GM19351 (cell line): ENCODE measurements around the gene WIPF2.

Source experiments
- ATAC-seq: cut with Tn5 transposase; IDR thresholded peaks from one replicate; pipeline ENCODE4 v1.9.1; 2021; ENCODE audit warnings: mild to moderate bottlenecking, moderate library complexity; ENCODE audit not compliant: unreplicated experiment

Gene WIPF2, protein sequence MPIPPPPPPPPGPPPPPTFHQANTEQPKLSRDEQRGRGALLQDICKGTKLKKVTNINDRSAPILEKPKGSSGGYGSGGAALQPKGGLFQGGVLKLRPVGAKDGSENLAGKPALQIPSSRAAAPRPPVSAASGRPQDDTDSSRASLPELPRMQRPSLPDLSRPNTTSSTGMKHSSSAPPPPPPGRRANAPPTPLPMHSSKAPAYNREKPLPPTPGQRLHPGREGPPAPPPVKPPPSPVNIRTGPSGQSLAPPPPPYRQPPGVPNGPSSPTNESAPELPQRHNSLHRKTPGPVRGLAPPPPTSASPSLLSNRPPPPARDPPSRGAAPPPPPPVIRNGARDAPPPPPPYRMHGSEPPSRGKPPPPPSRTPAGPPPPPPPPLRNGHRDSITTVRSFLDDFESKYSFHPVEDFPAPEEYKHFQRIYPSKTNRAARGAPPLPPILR

DNA sequence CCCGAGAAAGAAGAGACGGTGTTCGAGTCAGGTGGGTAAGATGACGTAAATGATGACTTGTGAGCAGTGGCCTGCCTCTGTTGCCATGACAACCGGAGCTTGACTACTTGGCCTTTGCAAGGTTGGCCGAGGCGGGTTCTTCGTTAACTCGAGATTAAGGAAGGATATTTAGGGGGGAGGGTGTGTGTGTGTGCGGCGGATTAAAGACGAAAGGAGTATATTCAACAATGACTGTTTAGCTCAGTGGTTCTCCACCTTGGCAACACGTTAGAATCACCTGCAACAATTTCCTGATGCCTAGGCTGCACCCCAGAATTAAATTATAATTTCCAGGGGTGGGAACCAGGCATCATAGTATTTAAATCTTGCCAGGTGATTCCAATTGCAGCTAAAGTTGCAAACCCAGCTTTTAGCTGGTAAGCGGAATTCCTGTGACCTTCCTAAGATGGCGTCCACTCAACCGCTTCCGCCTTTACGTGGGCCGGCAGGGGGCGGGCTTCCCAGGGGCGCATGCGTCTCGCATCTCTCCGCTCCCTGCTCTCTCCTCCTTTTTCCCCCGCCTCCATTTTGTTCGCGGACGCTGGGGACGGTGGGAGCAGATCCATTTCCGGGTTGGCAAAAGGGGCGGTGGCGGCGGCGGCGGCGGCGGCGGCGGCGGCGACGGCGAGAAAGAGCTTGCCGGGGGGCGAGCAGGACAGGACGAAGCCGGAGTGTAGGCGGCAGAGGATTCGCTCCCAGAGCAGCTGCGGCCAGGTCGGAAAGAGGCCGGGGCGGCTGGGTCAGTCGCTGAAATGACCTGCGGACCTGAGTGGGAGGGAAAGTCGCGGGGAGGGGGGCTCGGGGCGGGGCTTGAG is at the start of gene WIPF2:
WIPF2 (plus strand) TSS at position 565 of the 854 bp plus-strand sequence. CDS start 37,156 bp downstream, outside the sequence.
- peak; percentile 86 for ATAC-seq

DNA sequence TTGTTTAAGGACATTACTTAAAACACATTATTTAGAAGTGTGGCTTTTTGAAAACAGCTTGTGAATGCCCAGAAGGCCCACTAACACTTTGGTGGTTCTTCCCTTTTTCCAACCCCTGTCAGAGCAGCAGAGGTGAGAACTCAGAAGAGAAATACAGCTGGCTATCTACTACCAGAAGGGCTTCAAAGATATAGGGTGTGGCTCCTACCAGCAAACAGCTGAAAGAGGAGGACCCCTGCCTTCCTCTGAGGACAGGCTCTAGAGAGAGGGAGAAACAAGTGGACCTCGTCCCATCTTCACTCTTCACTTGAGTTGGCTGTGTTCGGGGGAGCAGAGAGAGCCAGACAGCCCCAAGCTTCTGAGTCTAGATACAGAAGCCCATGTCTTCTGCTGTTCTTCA is 48.8 kb upstream of the WIPF2 start:
- no peak for ATAC-seq

DNA sequence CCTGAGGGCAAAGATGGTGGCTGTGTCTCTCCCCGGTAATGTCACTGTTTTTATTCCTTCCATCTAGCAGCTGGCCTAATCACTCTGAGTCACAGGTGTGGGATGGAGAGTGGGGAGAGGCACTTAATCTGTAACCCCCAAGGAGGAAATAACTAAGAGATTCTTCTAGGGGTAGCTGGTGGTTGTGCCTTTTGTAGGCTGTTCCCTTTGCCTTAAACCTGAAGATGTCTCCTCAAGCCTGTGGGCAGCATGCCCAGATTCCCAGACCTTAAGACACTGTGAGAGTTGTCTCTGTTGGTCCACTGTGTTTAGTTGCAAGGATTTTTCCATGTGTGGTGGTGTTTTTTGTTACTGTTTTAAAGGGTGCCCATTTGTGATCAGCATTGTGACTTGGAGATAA is 47.4 kb upstream of the WIPF2 start:
- no peak for ATAC-seq

DNA sequence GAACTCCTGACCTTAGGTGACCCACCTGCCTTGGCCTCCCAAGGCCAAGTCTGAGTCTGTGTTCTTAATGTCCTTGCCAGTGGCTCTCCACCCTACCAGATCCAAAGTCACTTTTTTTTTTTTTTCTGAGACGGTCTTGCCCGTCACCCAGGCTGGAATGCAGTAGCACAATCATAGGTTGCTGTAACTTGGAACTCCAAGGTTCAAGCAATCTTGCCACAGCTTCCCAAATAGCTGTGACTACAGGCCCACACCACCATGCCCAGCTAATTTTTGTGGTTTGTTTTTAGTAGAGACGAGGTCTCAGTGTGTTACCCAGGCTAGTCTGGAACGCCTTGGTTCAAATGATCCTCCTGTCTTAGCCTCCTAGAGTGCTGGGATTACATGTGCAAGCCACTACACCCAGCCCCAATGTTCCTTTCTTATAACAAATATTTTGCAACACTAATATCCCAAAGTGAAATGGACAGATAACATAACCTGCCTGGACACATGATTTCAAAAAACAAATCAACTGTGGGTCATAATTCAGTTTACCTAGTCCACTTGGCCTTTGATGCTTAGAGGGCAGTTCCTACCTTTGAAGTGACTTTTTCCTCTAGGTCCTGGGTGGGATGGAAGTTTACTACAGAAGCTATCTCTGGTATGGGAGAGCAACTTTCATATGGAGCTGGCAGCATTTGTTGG is 45.9 kb upstream of the WIPF2 start:
- ATAC-seq: no peak

DNA sequence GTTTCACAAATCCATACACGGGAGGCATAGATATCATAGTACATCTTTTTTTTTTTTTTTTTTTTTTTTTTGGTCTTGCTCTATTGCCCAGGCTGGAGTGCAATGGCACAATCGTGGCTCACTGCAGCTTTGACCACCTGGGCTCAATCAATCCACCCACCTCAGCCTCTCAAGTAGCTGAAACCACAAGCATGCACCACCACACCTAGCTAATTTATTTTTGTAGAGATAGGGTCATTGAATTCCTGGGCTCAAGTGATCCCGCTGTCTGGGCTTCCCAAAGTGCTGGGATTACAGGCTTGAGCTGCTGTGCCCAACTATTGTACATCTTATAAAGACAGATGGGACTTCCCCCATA is 45.3 kb upstream of the WIPF2 start:
- no peak for ATAC-seq

DNA sequence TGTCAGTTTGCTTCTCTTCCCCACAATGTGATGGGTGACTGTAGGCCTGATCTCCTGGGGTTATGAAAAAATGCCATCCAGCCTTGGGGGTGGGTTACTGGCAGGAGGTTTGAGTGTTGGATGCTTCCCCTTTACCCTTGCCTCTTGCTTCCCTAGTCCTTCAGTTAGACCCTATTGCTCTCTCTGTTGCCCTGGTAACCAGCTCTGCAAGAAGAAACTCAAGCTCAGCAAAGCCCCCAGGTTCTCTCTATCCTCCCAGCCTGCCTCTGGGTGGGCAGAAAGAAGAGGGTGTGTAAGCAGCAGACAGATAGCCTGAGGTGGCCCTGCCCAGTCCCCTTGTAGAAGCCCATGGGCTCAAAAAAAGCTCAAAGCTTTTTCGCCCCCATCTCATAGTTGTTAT is 44.6 kb upstream of the WIPF2 start:
- ATAC-seq: no peak

DNA sequence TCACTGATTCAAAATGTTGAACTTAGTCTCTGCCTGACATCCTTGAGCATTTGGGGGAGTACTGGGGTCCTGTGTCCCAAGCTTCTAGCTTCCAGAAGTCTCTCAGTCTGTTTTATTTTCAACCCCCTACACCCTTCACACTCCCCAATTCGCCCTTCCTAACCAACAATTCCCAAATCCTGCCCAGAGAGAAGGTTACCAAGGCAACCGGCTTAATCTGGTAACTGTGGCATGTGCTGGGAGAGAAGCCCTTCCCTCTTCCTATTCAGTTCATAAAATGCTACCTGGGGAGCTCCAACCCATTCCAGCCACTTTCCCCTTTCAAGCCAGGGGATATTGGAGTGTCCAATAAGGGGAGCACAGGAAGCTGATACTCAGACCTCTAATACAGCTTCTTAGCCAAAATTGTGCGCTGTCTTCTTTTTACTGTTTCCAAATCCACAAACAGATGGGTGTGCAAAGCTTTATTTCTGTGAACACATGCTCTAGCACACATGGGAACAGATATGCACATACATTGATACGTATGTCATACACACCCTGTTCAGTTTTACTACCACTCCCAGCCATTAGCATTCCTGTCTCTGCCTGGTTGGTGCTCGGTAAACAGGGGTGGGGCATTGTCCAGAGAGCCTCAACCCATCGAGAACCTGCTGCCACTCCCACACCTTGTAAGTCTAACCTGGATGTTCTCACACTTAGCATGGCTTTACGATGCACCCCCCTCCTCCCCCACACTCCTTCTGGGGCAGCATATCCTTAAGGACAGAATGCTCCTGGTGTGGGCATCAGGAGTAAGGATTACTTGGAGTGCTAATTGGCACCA is 43.0 kb upstream of the WIPF2 start:
- no peak for ATAC-seq

DNA sequence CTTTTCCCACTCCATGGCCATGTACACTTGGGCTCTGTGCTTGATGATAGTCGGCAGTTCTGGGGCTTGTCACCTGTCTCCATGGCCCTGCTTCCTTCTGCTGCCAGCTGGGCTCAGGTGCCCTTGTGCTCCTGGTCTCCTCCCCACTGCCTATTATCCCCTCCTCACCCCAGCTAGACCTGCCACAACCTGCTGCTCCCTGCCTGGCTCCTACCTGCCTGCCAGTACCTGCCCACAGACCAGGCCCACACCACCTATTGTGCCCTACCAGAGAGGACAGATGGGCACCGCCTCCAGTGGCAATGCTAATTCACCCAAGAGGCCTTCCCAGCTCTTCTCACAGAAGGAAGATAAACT is 42.4 kb upstream of the WIPF2 start:
- no peak for ATAC-seq

DNA sequence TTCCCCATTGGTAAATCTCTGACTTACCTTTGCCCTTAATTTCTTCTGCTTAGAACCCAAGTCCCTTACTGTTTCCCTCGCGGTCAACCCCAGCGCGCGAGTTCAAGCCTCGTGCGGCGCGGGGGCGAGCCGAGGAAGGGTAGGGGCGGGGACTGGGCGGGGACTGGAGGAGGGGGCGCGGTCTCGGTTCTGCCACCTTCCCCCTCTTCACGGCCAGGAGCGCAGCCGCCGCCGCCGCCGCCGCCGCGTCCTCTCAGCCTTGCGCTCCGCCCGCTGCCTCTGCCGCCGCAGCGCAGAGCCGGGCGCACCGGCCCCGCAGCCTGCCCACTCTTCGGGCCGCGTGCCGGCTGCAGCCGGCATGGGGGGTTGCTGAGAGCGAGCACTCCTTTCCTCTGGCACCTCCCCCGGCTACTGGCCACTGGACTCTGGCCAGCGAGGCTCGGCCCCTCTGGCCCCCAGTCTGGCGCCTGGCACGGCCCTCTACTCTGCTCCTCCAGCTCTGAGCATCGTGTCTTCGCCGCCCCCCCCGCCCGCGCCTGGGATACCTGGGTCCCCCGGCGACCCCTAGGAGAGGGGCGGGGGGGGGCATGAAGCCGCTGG is 41.7 kb upstream of the WIPF2 start, which contains the start of gene RAPGEFL1:
RAPGEFL1 (plus strand) TSS at position 196 of the 600 bp plus-strand sequence; CDS start at position 588, 392 bp downstream.
- ATAC-seq: peak; percentile 61

DNA sequence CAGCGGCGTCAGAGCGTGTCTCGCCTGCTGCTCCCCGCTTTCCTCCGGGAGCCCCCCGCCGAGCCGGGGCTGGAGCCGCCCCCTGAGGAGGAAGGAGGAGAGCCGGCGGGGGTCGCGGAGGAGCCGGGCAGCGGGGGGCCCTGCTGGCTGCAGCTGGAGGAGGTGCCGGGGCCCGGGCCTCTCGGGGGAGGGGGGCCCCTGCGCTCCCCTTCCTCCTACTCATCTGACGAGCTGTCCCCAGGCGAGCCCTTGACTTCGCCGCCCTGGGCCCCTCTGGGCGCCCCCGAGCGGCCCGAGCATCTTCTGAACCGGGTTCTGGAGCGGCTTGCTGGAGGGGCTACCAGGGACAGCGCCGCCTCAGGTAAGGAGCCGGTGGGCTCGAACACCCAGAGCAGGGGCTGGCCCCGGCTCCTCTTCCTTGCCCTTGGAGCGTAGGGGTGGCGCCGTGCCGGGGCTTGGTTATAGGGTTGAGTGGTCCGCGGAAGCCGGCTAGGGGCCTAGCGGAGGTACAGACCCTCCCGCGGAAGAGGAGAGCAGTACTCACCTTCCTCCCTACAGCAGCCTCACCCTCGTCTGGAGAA is 41.0 kb upstream of the WIPF2 start:
- ATAC-seq: no peak

DNA sequence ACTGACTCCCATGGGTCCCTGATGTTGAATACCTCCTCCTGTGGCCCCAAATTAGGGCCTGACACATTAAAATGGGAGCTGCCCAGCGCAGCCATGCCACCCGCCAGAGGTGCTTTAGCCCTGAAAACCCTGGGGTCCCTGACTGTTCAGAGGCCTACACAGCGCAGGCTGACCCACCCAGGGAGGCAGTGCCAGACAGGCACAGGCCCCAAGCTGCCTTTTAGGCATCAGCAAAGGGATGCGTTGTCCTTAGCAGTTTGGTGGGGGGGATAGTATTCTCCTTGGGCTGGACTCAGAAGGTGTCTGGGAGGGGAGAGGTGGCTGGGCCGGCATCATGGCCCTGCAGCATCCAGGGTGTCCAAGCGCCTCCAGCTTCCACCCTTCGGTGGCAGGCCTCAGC is 40.4 kb upstream of the WIPF2 start:
- no peak for ATAC-seq

DNA sequence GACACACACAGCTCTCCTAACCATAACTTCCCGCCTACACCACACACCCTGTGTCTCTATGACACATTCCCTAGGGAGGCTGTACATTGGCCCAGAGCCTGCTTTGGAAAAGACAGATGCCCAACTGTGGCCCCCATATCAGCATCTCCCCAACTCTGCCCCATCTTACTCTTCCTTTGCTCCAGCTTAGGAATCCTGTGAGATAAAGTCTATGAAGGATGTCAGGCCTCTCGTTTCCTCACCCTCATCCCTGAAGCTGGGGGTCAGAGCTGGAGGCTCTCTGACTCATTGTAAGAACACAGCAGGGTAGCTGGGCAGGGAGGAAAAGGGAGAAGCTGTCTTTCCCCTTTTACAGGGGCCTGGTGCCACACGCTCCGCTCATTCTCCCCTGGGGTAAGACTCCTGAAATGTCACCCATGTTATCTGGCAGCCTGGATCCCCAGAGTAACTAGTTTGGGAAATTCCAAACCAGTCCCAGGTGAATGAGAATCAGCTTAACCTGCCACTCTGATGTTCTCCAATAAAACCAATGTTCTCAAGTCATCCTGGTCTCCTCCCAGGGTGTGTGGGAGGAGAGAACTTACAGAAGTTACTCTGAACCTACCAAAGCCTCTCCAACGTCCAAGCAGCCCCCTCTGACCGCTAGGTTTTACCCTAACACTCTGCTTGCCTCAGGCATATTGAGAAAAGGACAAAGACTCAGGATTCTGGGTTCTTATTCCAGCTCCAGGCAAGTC is 39.0 kb upstream of the WIPF2 start:
- ATAC-seq: no peak

DNA sequence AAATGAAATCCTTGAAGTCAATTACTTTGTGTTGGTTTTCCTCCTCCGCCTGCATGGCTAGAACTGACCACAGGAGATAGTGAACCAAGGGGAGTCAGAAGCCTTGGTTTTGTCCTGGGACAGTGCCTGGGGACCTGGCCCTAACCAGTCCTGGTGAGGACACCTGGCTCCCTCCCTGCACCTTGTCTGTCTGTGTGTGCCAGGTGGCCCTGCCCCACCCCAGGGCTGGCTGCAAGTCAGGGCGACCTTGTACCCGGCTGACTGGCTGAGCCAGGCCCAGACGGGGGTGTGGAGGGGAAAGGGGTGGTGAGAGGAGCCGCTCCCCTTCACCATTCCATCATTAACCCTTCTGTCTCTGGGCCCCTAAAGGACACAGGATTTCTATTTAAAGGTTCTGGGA is 38.4 kb upstream of the WIPF2 start:
- ATAC-seq: no peak

DNA sequence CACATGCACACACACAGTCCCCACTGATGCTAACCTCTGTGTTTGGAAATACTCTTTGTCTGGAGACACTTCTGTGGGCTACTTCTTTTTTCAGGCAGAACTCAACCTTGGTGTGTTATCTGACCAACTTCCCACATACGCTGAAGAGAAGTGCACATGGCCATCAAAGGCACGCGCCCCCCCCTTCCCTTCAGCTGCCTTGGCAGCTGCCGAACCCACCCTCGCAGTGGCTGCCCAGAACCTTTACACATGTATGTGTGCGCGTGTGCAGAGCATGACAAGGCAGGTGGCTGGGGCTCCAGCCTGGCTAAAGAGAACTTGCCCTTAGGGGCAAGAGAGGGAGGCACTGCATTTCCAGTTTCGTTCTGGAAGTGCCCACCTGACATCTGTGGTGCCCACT is 37.9 kb upstream of the WIPF2 start:
- no peak for ATAC-seq

DNA sequence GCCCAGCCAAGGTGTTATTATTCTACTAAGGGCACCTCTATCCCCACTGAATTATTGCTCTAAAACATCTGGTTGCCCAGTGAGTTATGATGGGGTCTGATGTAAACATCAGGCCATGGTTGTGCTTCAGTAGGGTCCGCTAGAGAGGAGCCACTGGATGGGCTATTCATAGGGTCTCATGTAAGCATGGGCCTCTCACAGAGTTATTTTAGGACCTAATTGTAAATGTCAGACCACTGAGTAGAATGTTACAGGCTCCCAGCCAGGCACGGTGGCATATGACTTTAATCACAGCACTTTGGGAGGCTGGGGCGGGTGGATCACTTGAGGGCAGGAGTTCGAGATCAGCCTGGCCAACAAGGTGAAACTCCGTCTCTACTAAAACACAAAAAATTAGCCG is 36.5 kb upstream of the WIPF2 start:
- ATAC-seq: no peak

DNA sequence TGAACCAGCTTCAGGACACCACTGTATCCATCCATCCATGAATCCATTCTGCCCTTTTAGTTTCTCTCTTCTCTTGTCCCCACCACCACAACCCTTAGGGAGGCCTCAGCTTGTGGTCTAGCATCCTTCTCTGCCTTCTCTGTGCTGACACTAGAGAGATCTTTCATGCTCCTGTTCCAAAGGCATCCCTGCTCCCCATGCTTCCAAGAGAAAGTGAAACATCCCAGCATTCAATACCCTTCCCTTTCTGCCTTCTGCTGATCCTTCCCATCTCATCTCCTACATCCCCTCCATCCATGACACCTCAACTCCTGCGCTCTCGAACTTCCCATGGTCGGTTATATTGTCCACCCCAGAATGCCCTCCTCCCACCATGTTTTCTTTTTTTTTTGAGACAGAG is 31.9 kb upstream of the WIPF2 start:
- no peak for ATAC-seq

DNA sequence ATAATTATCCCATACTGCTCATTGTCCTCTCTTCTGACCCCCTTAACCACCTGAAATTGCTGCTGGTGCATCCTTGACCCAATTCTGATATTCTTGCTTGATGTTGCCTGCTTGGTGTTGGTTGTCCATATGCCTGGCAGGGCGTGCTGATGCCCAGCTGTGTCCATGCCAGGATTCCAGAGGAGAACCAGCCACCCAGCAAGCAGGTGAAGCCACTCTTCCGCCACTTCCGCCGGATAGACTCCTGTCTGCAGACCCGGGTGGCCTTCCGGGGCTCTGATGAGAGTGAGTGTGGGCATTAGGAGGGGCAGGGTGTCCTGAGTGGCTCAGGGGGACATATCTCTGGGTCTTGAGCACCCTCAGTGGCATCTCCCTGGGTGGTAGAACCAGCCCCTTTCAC is 30.4 kb upstream of the WIPF2 start:
- no peak for ATAC-seq

DNA sequence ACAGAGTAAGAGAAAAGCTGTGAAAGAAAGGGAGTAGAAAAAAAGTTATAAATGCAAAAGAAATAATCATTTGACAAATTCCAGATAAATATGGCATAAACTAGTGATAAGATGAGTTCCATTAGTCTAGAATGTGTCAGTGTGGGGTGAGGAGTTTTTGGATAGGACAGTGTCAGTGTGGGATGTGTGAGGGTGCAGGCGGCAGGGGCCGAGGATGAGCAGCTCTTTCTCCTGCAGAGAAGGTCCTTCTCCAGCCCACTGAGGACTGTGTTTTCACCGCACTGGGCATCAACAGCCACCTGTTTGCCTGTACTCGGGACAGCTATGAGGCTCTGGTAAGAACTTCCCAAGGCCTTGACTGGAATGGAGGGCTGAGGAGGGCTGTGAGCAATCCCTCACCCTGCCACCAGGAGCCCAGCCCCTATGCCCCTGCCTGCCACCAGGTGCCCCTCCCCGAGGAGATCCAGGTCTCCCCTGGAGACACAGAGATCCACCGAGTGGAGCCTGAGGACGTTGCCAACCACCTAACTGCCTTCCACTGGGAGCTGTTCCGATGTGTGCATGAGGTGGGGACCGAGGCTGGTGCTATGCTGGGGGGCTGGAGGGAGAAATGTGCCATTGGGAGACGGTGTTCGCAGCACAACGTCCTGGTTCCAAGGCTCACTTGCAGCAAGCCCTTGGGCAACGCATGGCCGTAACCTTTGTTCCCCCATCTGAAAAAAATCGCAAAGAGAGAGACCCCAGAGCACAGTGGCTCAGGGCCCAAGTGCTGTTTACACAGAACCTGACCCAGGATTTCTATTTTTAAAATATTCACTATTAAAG is 28.7 kb upstream of the WIPF2 start:
- no peak for ATAC-seq
